ENCODE measurements around the gene ZNF329. TPM values are rescaled to one million over a fixed set of nuclear protein-coding genes. Genes with fewer than 3 reads are reported as not detected.
A peak's percentile ranks its signal among the peaks of the same experiment; 100 is the strongest.

Gene ZNF329
- total RNA-seq, 1 donor from 2014 or later = 11.8 TPM

DNA sequence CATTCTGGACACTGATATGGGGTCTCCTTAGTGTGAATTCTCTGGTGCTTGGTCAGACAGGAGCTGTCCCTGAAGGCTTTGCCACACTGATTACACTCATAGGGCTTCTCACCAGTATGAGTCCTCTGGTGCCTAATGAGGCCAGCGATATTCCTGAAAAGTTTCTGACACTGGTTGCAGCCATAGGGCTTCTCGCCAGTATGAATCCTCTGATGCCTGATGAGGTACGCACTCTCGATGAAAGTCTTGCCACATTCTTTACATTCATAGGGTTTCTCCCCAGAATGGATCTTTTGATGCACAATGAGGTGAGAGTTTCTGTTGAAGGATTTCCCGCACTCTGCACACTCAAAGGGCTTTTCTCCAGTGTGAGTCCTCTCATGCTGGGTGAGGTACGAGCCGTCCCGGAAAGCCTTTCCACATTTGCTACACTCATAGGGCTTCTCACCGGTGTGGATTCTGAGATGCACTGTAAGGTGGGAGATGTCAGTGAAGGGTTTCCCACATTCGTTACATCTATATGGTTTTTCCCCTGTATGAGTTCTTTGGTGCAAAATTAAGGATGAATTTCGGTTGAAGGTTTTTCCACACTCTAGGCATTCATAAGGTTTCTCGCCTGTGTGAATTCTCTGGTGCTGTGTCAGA lies 22.4 kb downstream of the ZNF329 start:
- intact Hi-C loops (cut with DNase I) = no loop called here
- ATAC-seq = no peak
- DNase-seq (ENCODE audit: low spot score) = no peak

DNA sequence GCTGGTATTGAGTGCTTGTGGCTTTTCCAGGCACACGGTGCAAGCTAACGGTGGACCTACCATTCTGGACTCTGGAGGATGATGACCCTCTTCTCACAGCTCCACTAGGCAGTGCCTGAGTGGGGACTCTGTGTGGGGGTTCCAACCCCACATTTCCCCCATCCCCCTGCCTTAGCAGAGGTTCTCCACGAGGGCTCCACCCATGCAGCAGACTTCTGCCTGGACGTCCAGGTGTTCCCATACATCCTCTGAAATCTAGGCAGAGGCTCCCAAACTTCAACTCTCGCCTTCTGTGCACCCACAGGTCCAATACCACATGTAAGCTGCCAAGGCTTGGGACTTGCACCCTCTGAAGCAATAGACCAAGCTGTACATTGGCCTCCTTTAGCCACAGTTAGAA lies 27.2 kb downstream of the ZNF329 start:
- ATAC-seq (no peak), DNase-seq (ENCODE audit: low spot score) (no peak)
- intact Hi-C loops (cut with DNase I) = no loop called here

DNA sequence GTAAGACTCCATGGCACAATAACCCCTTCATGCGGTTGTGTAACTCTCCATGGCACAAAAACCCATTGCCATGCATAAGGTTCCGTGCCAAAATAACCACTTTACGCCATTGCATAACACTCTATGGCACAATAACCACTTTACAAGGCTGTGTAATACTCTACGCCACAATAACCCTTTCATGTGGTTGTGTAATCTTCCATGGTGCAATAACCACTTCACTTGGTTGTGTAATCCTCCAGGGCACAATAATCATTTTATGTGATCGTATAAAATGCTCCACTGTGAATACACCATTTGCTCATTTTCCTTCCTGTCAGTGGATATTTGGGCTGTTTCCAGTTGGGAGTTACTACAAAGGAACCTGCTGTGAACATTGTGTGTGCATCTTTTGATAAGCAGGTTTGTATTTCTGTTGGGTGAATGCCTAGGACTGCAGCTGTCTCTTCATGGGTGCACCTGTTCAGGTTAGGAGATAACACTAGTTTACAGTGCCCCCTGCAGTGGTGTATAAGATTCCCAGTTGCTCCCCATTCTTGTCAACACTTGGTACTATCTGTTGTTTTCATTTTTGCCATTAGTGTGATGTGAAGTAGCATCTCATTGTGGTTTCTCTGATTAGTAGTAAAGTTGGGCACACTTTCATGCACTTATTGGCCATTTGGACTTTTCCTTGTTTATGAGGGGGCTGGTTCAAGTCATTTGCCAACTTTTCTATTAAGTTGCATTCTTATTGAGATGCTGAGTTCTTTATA lies 31.4 kb downstream of the ZNF329 start:
- ATAC-seq (no peak), DNase-seq (ENCODE audit: low spot score) (no peak)
- intact Hi-C loops (cut with DNase I) = no loop called here

DNA sequence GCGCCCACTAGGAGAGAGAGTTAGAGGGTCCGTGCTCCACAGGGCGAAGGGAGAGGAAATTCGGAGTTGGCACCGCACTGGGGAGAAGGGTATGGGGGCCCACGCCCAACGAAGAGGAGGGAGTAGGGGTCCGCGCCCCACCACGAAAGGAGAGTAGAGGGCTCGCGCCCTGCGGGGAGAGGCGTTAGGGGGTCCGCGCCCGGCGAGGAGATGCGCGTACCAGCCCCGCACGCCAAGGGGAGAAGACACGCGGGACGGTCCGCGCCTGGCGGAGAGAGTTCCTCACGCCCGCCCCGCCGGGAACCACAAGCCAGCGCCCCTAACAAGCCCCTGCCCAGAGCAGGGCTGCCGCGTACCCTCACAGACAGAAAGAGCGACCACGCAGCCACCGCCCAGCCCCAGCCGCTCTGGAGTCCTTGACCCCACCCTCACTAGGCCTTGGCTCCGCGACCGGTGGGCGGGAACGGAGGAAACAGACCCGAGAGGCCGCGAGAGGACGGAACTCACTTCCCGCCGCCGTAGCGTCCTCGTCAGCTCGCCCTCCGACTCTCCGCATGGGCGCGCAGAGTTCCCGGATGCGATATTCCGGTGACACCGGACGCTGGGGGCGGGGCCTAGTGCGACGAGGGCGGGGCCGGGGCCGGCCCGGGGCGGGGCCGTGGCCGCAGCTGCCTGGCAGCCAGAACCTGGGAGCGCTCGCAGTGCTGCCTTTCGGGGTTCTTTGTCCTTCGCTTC lies 32.6 kb downstream of the ZNF329 start:
- DNase-seq (ENCODE audit: low spot score) = no peak
- no peak for ATAC-seq

DNA sequence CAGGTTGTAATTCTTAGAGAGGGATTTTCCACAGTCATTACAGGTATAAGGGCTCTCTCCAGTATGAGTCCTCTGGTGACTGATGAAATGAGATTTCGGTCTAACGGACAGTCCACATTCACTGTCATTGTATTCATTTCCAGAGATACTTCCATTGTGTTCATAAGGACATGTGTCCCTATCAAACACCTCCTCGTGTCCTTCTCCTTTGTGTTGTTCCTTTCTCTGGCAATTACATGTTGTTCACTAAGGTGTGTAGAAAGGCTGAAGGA lies 42.1 kb downstream of the ZNF329 start:
- ATAC-seq (no peak), DNase-seq (ENCODE audit: low spot score) (no peak)
- intact Hi-C loops (cut with DNase I) = no loop called here

More for the DNA sequence above, 32.6 kb downstream of the ZNF329 start:
- intact Hi-C loops (cut with DNase I) = no loop called here

DNA sequence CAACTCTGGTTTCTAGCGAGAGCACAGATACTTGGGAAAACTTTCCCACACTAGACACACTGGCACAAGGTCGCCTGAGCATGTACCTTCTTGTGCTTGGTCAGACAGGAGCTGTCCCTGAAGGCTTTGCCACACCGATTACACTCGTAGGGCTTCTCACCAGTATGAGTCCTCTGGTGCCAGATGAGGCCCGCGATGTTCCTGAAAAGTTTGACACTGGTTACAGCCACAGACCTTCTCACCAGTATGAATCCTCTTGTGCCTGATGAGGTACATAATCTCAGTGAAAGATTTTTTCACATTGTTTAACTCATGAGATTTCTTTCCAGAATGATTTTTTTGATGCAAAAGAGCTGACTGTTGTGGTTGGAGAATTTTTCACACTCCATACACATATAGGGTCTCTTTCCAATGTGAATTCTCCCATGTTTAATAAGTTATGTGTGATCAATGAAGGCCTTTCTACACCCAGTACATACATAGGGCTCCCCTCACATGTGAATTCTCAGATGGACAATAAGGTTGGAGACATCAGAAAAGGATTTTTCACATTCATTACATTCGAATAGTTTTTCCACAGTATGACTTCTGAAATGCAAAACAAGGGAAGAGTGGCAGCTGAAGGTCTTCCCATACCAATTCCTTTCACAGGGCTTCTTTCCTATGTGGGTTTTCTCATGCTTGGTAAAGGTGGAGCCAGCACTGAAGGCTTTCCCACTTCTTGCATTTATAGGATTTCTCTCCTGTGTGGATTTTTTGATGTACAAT lies 42.6 kb downstream of the ZNF329 start:
- intact Hi-C loops (cut with DNase I) = no loop called here
- no peak for ATAC-seq
- no peak for DNase-seq (ENCODE audit: low spot score)

DNA sequence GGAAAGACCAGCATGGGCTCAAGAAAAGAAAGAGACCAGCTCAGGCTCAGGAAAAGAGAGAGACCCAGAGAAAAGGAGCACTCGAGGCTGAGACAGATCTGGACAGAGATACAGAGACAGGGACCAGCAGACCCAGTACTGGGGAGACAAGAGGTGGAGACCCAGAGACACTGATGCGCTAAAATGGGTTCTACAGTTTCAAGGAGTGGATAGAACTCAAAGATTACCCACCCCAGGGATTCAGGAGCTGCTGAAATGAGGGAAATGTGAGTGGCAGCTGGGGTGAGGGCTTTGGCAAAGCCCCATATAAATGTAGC lies 51.9 kb downstream of the ZNF329 start:
- ATAC-seq (peak; percentile 25), DNase-seq (ENCODE audit: low spot score) (no peak)
- intact Hi-C loops (cut with DNase I) = no loop called here

DNA sequence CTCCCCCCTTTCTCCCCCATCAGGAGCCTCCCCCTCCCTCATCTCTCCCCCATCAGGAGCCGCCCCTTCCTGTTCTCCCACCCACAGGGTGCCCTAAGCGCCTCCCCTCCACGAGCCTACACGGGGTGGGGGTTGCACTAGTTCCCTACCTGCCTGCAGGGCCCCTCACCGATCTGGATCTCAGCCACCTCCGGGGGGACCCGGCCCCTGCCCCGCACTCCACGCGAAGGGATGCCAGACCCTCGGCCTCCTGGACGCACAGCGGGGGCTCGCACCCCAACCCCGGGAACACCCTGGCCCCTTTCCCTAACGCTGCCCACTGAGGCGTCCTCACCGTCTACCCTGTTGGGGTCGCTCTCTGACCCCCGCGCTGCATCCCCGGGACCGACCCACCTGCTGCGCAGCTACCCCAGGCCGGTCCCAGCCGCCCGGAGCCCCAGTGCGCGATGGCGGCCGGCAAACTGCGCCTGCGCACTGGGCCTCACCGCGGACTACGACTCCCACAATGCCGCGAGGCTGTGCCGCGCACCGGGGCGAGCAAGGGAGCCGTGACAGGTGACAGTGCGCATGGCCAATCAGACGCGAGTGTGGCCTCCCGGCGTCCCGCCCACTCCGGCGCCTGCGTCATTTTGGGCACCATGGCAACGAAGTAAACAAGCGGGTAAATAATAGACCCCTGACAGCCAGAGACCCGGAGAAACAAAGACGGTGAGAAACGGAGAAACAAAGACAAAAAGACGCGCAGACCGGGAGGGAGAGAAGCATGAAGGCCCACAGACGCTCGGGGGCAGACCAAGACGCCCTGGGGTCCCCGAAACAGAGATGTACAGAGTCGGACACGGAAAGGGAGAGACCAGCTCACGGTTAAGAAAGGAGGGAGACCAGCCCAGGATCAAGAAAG lies 52.6 kb downstream of the ZNF329 start, which contains the start of gene ZSCAN18:
Gene ZSCAN18 (minus strand): TSS at position 451 of the 901 bp plus-strand sequence. CDS start 7,964 bp downstream, outside the sequence.
- peak; percentile 100 for ATAC-seq
- intact Hi-C loops (cut with DNase I) = no loop called here

DNA sequence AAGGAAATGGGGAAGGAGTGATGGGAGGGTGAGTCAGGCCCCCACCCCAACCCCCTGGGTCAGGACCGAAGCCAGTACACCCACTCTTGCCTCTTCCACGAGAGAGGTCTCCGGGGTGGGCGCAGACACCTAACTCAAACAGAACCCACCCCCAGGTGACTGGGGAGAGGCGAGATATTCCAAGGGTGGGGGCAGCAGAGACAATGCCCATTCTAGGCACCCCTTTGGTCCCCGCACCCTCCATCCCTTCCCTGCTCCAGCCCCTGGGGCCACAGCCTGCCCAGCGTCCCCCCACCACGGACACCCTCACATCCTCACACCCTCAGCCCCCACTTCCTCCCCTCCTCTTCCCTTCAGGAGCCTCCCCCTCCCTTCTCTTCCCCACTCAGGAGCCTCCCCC lies 53.2 kb downstream of the ZNF329 start:
- intact Hi-C loops (cut with DNase I) = no loop called here
- ATAC-seq = no peak
- DNase-seq (ENCODE audit: low spot score) = no peak

More for the DNA sequence above, 52.6 kb downstream of the ZNF329 start, which contains the start of gene ZSCAN18:
- DNase-seq (ENCODE audit: low spot score) = peak; percentile 98

DNA sequence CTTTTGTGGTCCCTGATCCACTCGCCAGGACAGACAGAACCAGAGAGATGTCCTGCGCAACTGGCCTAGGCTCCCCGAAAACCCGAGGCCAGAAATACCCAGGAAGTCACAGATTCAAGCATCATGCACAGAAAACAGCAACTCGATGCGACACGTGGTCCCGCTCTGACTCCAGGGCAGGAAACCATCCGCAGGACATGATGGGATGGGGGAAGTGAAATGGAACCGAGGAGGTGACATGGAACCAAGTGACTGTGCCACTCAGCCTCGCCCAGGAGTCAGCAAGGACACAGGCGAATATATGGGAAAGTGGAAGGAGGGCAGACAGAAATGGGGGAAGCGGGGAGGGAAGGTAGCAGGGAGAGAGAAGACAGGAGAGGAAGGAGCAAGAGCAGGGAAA lies 53.7 kb downstream of the ZNF329 start:
- intact Hi-C loops (cut with DNase I) = no loop called here
- no peak for DNase-seq (ENCODE audit: low spot score)
- ATAC-seq = no peak

DNA sequence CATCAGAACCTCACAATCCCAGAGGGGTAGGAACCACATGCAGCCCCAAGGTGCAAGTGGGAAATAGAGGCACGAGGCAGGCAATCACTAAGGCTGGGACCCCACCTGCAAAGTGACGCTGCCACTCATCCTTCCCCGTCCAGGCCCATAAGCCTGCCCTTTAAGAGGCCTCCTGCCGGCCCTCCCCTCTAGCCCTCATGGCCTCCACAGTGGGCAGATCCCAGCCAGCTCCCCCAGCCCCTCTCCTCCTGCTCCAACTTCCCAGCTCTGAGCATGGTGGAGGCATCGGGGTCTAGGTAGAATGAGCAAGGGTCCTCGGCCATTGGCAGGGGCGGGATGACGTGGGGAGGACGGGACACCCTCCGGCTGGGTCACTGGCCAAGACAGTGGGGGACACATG lies 55.3 kb downstream of the ZNF329 start:
- ATAC-seq = no peak
- intact Hi-C loops (cut with DNase I) = no loop called here
- DNase-seq (ENCODE audit: low spot score) = no peak

DNA sequence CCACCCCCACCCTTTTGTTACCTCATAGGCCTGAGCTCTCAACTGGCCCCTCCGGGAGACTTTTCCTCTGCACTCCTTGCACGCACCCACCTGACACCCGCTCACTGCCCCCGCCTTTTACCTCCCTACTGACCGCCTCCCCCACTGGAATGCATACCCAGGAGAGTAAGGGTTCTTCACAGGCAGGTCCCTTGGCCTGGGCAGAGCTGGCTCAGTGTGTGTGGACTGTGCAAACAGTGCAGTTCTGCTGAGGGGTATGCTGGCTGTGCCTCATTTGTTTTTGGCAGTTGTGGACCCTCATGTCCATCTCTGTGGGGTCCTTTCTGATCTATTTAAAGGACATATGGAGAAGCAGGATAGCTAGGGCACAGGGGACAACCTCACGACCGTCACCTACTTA lies 57.5 kb downstream of the ZNF329 start:
- DNase-seq (ENCODE audit: low spot score) = no peak
- intact Hi-C loops (cut with DNase I) = no loop called here
- no peak for ATAC-seq

DNA sequence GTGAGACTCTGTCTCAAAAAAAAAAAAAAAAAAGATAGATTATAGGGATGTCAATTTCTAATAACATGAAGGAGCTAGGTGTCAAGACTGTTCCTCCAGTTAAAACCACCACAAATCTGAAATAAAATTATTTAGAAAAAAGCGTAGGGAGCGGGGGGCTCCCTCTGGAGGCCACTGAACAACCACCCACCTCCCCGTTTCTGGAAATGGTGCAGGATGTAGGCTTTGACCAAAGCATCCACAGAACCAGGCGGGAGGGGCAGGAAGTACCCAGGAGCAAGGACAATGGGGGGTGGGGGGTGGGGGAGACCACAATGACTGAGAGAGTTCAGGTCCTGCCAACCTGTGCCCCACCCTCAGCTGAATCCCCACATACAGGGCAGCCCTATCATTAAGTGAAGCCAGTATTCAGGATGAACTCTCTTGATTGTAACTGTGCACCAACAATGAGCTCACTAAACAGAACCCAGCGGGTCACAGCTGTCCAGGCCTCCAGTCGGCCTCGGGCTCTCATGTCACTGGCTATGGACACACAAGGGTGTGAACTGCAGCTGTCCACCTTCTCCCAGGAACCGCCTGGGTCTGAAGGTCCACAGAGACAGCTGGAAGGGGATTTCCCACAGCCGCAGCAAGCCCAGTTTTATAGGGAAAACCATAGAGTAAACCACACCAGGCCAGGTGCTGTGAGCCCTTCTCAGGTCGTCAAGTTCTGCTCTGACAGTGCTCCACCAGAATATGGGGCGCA lies 59.2 kb downstream of the ZNF329 start:
- intact Hi-C loops (cut with DNase I) = no loop called here
- no peak for ATAC-seq
- no peak for DNase-seq (ENCODE audit: low spot score)

DNA sequence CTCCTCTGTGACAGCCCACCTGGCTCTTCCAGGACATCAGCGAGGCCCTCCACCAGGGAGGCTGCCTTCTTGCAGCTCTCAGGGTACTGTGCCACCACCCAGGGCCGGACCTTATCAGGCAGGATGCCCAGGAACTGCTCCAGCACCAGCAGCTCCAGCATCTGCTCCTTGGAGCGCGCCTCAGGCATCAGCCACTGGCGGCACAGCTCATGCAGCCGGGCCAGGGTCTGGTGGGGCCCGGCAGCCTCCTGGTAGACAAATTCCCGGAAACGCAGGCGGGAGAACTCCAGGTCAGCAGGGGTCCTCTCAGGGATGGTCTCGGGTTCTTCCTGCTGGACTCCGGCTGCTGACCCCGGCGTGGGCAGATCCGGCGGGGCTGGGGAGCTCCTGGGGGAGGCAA lies 60.7 kb downstream of the ZNF329 start:
- no peak for ATAC-seq
- intact Hi-C loops (cut with DNase I) = no loop called here
- no peak for DNase-seq (ENCODE audit: low spot score)

DNA sequence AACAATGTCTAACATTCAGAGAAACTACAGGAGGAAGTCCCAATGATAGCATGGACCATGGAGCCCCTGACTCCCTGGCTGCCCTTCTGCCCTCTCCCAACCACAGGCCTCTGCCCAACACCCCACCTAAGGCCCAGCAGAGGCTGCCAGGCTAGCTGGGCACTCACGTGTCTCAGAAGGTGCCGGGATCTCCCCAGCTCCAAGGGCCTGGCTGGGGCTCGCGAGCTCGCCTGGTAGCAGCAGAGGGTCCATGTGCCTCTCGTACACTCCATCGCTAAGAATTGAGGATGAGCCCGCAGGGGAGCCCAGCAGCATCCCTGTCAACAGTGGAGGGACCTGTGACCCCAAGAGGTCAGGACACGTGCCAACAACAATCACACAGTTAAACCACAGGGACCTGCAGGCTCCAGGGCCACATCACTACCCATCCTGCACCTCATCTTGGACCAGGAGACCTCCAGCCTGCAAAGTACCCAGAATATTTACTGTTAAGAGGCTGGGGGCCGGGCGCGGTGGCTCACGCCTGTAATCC lies 62.0 kb downstream of the ZNF329 start:
- intact Hi-C loops (cut with DNase I) = no loop called here
- ATAC-seq = no peak
- DNase-seq (ENCODE audit: low spot score) = no peak

DNA sequence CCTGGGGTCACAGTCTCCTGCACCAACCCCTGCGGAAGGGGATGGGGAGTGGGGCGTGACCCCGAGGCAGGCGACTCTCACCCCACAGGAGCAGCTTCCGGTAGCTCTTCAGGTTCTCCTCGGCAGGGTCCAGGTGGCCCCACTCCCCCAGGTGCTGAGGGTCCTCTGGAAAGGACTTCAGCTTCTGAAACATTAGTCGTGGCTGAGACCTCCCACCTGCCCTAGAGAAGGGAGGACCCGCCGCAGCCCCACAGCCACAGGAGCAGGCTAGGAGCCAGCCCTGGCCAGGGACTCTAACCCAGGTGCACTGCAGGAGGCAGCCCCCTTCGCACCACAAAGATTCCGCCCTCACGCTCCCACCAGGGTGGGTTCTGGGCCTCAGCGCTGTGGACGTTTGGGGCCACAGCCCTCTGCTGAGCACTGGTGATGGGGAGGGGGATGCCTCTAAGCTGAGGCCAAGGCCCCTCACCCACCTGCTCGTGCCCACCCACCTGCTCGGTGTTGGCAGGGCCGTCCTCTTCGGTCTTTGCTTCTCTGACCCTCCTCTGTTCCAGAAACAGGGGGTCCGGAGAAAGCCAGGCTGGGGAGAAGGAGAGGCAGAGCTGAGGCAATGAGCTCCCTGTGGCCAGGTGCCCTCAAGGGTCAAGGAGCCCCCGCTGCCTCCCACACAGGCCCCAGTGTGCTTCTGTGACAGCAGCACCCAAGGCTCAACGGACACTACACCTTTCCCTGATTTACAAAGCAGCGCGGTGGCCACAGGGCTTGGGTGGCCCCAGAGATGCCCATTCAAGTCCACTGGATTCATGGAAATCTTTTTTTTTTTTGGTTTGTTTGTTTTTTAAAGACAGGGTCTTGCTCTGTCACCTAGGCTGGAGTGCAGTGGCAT lies 63.5 kb downstream of the ZNF329 start:
- intact Hi-C loops (cut with DNase I) = no loop called here

DNA sequence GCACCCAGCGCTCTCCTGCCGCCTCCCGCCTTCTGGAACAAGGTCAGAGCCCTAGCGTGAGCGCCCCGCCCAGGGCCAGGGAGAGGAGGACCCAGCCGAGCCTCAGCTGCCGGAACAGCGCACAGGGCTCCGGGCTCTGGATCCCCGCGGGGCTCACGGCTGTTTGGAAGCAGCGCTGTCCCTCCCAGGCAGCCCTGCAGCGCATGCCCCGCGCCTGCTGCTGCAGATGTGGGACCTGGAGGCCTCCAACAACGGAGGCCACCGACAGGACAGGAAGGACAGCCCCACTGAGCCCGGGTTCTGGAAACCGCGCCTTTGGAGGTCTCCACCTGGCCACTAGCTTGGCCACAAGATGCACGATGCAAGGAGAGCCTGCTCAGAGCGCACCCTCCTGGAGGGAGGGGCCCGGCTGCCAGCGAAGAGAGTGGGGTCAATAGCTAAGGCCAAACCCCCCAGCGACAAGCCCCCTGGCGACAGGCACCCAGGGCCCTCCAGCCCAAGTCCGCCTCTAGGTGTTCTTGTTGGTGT lies 65.2 kb downstream of the ZNF329 start:
- no peak for ATAC-seq
- intact Hi-C loops (cut with DNase I) = no loop called here
- DNase-seq (ENCODE audit: low spot score) = no peak

More for the DNA sequence above, 63.5 kb downstream of the ZNF329 start:
- DNase-seq (ENCODE audit: low spot score) (no peak), ATAC-seq (no peak)
